Measurements from ENCODE around the gene HMX2. TPM values are rescaled to one million over a fixed set of nuclear protein-coding genes. Genes with fewer than 3 reads are reported as not detected.

HMX2 gene
- polyA plus RNA-seq, 4 donors = 1.3 to 2.9 (median 1.9) TPM

DNA sequence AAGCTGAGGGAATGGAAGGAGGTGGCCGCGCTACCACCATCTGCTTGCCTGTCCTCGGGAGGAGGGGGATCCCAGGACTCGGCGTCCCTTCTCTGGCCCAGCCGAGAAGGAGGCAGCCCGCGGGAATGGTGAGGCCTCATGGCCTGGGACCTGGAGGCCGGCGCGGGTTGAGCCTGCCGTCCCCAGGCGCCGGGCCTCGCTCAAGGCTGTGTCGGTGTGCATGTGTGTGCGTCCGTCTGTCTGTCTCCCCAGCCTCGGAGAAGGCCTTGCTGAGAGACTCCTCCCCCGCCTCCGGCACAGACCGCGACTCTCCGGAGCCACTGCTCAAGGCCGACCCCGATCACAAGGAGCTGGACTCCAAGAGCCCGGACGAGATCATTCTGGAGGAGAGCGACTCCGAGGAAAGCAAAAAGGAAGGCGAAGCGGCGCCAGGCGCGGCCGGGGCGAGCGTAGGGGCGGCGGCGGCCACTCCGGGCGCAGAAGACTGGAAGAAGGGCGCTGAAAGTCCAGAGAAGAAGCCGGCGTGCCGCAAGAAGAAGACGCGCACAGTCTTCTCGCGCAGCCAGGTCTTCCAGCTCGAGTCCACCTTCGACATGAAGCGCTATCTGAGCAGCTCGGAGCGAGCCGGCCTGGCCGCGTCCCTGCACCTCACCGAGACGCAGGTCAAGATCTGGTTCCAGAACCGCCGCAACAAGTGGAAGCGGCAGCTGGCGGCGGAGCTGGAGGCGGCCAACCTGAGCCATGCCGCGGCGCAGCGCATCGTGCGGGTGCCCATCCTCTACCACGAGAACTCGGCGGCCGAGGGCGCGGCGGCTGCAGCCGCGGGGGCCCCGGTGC is 10.9 kb upstream of the HMX2 start:
- no peak for DNase-seq (ENCODE audit: low read depth in 4 of 4, low spot score in 3 of 4)

DNA sequence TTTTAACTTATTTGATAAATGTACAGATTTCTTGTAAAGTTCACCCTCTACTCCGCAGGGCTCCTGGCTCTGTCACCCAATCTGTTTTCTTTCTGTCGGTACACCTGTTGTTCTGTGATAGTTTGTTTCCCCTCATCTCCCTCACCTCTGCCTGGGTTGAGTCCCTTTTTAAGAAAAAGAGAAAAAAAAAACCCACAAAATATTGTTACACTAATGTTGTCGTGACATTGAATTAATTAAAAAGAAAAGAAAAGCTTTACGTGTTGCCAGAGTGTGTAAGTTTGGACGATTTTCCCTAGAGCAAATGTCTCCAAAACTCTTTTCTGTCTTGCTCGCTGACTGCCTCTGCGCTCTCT is 8.8 kb upstream of the HMX2 start:
- DNase-seq (ENCODE audit: low read depth in 4 of 4, low spot score in 3 of 4) = no peak

DNA sequence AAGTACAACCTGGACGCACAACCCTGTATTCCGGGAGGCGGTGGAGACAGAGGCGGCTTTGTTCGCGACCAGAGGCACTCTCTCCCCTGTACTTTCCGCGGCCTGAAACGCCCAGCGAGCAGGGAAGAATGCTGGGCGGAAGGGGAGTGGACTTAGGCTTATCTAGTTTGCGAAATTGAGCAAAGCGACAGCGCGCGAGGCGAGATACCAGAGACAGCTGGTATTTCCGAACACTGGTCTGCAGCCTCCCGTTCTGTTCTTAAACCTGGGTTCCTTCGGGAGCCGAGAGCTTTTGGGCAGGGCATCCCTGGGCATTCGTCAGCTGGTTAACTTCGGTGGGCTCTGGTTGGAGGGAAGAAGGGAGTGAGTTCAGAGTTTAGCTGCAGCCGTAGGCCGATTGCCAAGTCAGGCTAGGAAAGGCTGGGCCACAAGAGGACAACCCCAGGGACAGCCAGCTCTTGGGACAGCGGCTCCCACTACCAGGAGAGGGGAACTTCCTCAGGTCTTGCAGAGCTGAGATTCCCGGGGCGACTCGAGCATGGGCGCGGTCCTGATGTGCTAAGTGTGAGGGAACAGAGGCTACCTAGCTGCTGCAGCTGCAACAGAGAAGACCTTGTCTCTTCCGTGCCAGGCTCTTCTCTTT is 8.3 kb upstream of the HMX2 start:
- no peak for DNase-seq (ENCODE audit: low read depth in 4 of 4, low spot score in 3 of 4)

DNA sequence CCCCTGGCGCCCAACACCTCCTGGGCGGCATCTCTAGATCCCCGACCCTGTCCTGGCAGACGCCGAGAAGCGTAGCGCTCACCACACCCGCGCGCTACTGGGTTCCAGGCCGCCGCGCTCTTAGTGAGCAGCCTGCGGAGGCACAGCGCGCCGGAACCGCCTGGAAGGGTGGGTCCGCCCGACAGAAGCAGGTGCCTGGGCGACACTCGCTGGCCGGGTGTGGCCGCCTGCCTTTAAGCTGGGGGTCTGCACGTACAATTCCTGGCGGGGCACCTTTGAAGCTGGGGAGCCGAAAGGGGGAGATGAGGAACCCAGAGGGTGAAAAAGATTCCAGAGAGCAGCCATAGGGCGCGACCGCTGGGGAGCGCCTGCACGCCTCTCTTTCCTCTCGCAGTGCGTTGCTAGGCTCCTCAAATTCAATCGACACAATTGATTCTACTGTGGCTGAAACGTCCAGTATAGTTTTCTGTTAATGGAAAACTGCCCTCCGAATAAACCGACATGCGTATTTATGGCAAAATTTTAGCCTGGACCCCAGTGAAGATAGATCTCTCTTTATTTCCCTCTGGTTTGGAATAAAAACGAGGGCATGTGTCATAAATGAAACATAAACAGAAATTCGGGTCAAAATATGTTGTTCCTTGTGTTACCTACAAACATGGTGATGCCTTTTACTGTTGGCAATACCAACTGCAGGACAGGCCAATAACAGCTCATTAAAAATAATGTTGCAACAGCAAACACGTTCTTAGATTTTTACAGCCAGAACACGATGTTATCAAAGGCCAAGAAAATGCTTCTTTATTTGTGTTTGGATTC is 7.6 kb upstream of the HMX2 start:
- no peak for DNase-seq (ENCODE audit: low read depth in 4 of 4, low spot score in 3 of 4)

DNA sequence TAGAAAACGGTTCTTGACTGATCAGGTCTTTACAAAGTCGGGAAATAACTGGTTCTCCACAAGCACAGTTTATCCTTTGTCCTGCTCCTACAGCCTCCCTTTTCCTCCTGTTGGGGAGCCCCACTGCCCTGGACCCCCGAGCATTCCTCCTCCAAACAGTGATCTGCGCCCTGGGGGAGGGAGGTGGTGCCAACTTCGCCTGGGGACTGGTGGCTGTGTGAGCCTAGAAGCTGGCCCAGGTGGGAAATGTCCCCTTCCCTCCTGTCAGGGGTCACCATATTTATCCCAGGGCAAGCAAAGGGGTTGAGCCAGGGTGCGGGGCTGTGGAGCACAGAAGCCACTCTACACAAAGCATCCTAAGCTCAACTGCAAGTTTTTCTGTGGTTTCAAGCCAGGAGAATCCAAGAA is 6.9 kb upstream of the HMX2 start:
- no peak for DNase-seq (ENCODE audit: low read depth in 4 of 4, low spot score in 3 of 4)

DNA sequence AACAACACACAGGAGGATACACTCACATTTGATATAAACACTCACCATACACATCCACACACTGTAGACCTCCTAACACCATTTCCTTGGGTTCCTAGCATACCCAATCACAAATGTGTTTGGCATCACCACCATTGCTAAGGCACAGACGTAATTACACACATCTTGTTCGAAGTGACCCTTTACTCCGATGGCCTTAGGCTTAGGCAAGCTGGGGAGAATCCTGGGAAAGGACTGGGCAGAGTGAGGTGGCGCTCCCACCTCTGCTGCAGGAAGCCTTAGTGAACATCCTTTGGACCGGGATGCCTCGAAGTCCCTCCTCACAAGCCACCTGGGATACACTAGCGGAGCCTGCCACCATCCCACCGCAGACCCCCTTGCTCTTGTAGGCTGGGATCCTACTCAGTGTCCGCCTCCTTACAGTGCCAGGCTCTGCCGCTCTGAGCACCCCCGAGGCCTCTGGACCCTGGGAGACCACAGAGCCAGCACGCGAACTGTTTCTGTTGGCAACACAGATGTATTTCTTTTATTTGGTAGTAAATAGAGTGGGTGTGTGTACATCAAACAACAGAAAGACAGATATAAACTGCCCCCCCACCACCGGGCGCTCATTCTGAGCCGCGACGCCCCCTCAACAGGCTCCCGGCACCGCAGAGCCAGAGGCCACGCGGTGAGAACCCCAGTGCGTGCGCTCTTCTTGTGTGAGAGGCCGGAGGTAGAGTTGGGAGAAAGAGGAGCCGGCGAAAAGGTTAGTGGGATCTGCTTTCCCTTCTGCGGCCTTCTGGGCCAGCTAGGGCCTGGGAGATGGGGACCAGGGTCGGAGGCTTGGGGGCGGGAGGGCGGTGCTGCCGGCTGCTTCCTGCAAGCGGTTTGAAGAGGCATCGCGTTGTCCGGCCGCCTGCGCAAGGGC is 5.9 kb upstream of the HMX2 start:
- DNase-seq (ENCODE audit: low read depth in 4 of 4, low spot score in 3 of 4) = no peak

DNA sequence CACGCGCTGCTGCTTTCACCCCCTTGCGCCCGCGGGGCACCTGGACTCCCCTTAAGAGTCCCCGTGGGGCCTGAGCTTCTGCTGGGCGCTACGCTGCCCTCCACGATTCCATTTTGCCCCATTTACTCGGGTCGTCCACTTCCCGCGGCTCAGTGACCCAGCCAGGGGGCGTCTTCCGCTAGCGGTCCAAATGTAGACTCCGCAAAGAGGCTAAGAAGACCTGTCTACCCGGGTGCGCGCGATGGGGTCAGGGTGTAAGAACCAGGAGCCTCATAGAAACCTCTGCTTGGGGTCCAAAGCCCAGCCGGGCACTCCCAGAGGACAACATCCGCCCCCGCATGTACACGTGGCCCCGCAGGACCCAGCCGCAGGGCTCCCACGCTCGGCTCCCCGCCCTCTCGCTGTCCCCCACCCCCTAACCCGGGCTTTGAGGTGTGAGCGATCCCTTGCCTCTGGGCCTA is 5.2 kb upstream of the HMX2 start:
- DNase-seq (ENCODE audit: low read depth in 4 of 4, low spot score in 3 of 4) = no peak

DNA sequence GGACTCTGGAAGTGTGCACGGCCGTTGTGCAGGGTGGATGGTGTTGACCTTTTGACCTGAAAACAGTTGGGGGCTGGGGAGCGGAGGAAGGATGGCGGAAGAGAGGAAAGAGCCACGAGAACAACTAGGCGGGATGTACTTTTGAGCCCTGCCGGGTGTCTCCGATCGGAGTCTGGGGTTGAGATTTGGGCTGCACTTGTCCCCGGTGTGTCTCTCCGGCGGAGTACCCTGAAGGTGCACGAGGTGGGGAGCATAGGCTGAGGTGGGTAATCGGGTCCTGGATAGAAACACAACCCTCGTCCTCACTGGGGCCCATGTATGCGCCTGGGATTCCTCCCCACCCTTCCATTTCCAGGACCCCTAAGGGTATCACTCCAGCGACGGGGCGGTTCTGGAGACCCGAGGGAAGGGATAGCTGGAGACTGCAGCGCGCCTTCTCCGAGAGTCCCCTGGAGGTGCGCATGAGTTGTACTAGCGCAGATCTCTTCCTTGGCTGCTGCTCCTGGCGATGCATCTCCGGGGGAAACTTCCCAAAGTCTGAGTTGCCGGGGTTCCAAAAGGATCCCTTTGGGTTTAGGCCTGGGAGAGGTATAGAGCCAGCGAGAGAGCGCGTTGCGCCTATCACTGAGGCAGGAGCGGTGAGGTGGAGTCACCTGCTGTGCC is 4.6 kb upstream of the HMX2 start:
- no peak for DNase-seq (ENCODE audit: low read depth in 4 of 4, low spot score in 3 of 4)

DNA sequence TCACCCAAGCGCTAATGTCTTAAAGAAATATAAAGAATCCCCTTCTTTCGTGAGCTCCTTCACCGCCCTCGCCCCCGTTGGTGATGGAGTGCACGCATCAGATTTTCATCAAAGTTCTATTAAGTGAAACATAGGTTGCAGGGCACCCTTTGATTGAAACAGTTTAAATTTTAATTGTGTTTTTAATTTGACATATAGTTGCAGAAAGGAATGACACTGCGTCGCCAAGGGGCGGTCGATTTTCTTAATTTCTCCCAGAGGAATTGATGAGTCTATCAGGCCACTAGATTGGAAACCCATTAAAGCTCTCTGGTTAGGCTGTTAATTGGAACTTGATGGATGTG is 4.1 kb upstream of the HMX2 start:
- DNase-seq (ENCODE audit: low read depth in 4 of 4, low spot score in 3 of 4) = no peak

DNA sequence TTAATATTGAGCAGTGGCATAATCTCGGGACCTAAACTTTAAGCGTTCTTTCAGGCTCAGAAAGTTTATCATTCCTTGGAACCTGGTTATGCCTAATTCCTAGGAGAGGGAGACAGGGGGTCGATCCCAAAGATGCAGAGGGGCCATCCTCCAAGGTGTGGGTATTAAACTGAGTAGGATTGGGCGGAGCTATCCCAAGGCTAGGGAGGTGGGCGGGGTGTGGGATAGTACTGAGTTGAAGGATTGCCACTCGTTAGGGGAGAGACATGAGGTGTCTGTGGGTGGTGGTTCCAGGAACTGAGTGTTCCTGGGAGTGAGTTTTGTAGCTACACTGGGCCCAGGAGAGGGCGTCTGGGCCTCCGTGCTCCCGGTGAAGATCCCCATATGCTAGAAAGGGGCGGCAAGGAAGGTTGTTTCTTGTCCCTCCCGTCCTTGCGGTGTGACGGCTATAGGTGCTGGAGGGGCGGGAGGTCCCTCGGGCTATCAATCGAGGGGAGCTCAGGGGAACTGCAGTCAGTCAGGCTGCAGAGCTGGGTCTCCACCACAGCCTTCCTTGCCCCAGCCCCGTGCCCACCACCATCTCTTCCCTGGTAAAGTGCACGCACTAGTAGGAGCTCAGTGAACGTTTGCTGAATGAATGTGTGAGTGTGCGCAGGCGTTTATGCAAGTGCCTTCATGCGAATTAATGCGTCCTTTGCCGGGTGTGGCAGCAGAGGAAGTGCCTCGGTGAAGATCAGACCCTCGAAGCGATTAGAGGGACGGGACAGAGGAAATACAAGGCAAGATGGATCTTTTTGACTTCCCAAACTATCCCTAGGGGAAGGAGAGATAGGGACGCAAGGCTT is 3.0 kb upstream of the HMX2 start:
- no peak for DNase-seq (ENCODE audit: low read depth in 4 of 4, low spot score in 3 of 4)

DNA sequence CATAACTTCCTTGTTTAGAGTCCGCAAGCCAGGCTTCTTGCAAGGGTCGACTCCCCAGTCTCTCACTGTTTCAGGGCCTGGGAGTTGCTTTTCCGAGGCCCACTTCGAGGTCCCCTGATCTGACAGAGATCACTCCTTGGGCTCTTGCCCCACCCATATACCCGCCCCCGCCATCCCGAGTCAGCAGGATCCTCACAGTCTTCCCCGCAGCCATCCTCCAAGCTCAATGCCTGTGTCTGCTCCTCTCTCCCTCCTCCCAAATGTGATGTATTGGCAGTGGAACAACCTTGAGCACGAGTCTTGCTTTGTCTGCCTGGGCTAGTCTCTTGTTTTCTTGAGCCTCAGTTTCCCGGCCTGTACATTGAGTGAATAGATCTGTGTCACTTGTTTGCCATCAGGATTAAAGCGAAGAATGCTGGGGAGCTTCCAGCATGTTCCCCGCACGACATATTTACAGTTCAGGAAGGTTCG is 2.4 kb upstream of the HMX2 start:
- DNase-seq (ENCODE audit: low read depth in 4 of 4, low spot score in 3 of 4) = no peak

DNA sequence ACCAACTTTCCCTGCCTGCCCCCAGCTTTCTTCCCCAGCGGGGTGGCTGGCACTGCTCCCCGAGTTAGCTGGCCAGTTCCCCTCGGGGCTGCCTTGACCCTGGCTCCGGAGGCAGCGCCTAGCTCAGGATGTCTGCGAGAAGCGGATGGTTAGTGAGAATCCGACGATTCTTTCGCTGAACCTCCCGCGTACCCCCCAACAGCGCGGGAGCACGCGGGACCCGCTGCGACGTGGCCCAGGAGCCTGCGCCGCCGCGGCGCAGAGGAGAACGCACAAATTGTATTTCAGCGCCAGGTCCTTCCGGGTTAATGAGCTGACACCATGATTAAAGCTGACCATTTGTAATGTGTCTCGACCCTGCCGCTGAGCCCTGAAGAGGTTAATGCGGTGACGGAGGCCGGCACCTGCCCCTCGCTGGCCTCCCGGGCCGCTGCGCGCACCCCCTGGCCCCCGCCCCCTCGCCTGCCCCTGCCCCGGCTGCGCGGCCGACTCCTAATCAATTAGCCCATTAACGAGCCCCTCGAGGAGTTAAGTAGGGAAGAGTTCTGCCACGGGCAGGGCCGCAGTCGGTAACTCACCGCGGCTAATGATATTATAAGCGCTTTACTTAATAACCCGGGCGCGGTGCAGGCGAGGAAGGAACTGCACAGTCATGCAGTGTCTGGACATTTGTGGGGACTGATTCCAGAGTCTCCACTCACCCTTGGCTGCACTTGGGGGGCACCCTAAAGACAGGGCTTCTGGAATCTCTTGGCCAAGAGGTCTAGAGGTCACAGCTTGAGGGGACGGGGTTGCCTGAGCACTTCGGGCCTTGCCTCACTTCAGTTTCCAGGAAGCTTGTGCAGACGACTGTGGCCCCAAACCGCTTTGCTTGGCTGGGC is 1.7 kb upstream of the HMX2 start:
- DNase-seq (ENCODE audit: low read depth in 4 of 4, low spot score in 3 of 4) = no peak

DNA sequence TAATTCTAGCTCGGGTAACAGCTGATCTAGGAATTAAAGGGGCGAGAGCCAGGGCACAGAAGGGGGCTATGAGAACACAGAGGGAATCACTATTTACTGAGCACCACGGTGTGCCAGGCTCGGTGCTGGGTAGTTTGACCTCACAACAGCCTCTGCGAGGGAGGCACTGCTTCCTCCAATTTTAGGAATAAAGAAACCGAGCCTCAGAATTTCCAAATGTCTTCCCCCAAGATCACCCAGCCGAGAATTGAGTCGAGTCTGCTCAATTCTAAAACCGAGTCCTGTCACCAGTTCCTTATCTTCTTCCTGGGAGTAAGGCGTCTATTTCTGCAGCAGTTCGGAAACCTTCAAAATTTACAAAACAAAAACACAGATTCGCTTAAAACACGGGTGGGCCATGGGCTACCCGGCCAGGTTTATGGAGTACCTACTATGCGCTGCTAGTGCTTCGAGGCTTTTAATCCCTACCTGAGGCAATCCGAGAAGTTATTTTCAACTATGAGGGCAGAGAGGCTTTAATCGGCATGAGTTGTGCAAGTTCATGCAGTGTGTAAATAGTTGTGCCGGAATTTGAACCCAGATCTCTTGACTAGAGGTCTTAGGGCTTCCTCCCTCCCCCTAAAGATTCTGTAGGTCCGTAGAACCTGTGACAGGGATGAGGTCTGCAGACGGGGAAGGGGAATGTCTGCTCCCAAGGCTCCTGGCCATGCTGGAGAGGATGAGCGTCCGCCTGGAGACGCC is 872 bp upstream of the HMX2 start:
- DNase-seq (ENCODE audit: low read depth in 4 of 4, low spot score in 3 of 4) = no peak

DNA sequence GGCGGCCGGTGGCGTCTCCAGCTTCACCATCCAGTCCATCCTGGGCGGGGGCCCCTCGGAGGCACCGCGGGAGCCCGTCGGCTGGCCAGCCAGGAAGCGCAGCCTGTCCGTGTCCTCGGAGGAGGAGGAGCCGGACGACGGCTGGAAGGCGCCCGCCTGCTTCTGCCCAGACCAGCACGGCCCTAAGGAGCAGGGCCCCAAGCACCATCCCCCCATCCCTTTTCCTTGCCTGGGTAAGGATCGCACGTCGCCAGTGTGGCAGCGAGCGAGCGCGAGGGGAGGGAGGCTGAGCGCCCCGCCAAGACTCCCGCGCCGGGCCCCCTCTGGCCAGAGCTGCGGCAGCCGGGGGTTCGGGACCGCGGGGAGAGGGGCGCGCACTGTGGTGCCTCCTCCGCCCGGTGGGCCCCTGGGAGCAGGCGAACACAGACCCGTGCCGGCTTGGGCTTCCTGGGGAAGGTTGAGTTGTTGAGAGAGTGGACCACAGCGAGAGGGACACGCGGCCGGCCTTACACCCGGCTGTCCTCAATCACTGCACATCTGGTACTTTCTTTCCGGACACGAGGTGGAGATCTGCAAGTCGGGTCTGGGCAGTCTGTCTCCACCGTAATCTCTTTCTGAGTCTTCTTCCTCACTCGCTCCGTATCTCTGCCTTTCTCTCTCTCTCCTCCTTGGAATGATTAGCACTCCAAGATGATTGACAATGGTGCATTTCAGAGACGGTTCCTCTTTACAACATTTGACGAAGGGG is 652 bp downstream of the HMX2 start:
- no peak for DNase-seq (ENCODE audit: low read depth in 4 of 4, low spot score in 3 of 4)

DNA sequence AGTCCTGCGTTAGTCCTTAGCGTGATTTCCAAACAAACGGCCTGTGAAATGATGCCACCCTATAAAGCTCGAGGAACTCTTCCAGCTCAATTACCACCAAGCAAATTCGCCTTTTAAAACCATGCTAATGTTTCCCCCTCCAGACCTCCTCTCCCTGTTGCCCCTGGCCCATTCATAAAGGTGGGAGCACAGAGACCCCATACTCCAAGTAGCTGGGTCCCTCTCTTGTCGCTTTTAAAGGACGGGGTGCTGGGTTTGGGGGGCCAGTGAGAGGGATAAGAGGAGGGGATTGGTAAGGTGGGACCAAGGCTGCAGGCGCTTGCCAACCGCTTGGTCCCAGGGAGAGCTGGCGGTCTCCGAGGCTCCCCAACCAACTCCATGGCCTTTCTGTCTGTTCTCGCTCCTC is 1.2 kb downstream of the HMX2 start:
- no peak for DNase-seq (ENCODE audit: low read depth in 4 of 4, low spot score in 3 of 4)

DNA sequence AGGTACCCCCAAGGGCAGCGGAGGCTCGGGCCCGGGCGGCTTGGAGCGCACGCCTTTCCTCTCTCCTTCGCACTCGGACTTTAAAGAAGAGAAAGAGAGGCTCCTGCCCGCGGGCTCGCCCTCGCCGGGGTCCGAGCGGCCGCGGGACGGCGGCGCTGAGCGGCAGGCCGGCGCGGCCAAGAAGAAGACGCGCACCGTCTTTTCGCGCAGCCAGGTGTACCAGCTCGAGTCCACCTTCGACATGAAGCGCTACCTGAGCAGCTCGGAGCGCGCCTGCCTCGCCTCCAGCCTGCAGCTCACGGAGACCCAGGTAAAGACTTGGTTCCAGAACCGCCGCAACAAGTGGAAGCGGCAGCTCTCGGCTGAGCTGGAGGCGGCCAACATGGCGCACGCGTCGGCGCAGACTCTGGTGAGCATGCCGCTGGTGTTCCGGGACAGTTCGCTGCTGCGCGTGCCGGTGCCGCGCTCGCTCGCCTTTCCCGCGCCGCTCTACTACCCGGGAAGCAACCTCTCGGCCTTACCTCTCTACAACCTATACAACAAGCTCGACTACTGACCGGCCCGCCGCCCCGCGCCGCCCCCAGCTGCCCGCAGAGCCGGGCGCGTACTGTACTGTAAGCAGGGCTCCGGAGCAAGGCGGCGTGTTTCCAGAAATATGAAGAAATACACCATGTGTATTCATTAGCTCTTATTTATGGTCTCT is 1.8 kb downstream of the HMX2 start:
- no peak for DNase-seq (ENCODE audit: low read depth in 4 of 4, low spot score in 3 of 4)
